K562 (cell line): ENCODE measurements around the gene CCP110. TPM values are rescaled to one million over a fixed set of nuclear protein-coding genes. Genes with fewer than 3 reads are reported as not detected.
A peak's percentile ranks its signal among the peaks of the same experiment; 100 is the strongest.

ENCODE experiments used
- EZH2 ChIP-seq: IDR thresholded peaks from 2 replicates; pipeline ENCODE4 v1.6.1; 2012; ENCODE audit warnings: low read depth, mild to moderate bottlenecking, inconsistent platforms, low read length, borderline replicate concordance
- HNRNPLL ChIP-seq: fragments of 200-400 bp; formaldehyde crosslinking; IDR thresholded peaks from 2 replicates; pipeline ENCODE4 v1.6.1; 2017; ENCODE audit warnings: low read length, low read depth, mild to moderate bottlenecking; ENCODE audit not compliant: poor library complexity, severe bottlenecking
- NR2F6 ChIP-seq: fragments of 450-650 bp; formaldehyde crosslinking; IDR thresholded peaks from 2 replicates; pipeline ENCODE4 v1.4.0; 2020; ENCODE audit warnings: mild to moderate bottlenecking
- OTX1 ChIP-seq: fragments of 450-650 bp; formaldehyde crosslinking; IDR thresholded peaks from 2 replicates; pipeline ENCODE4 v1.4.0; 2022; ENCODE audit warnings: mild to moderate bottlenecking
- PHF20 ChIP-seq: fragments of 450-650 bp; IDR thresholded peaks from 2 replicates; pipeline ENCODE4 v1.6.1; 2018; ENCODE audit not compliant: partially characterized antibody
- TBP ChIP-seq: optimal IDR thresholded peaks from 2 replicates; pipeline ENCODE3; 2011; ENCODE audit warnings: low read depth, low read length, improper control_type of control experiment
- ZNF740 ChIP-seq, 3 experiments: fragments of 200-800 bp in 1 of 3; sonication (Bioruptor generic) in 1 of 3; sonication (generic) in 1 of 3; formaldehyde crosslinking in 1 of 3; IDR thresholded peaks; 2 replicates each; pipeline versions ENCODE4 v1.6.1 to v1.8.0; 2016 to 2022; ENCODE audit warnings: mild to moderate bottlenecking in 2 of 3, missing compliant biosample characterization in 2 of 3, missing genetic modification characterization in 2 of 3, missing genetic modification reagents in 1 of 3
- polyA plus RNA-seq, 8 experiments: library from polyadenylated mRNA; depleted of rRNA in 4 of 8; stranded (reverse) in 5 of 8; unstranded in 3 of 8; fragments of >200 nt; fragmentation: Nextera tagmentation in 2 of 8; fragmentation: Illumina TruSeq in 1 of 8; extraction: Ambion mirVana in 2 of 8; extraction: Trizol in 1 of 8; gene quantifications; 2 replicates each; pipeline versions ENCODE4 v1.2.1 to v1.2.3, GENCODE V29; 2011 to 2014; ENCODE audit warnings: inconsistent platforms in 1 of 8, missing spikeins in 1 of 8
- total RNA-seq, 7 experiments: library from RNA; depleted of rRNA in 6 of 7; stranded (reverse); fragments of >200 nt in 6 of 7; fragmentation: Illumina TruSeq in 2 of 7; extraction: Trizol in 2 of 7; gene quantifications; 2 replicates each; pipeline versions ENCODE4 v1.2.1 to v1.2.3, GENCODE V29; 2011 to 2021; ENCODE audit warnings: low replicate concordance in 1 of 7
- TF ChIP-seq, protein P1 (sequence below): fragments of 450-650 bp; formaldehyde crosslinking; IDR thresholded peaks from 2 replicates; pipeline ENCODE4 v1.4.0; 2020; ENCODE audit warnings: mild to moderate bottlenecking, mixed read lengths
- TF ChIP-seq, protein P2 (sequence below), 2 experiments: fragments of 450-650 bp; formaldehyde crosslinking in 1 of 2; IDR thresholded peaks; 2 replicates each; pipeline versions ENCODE4 v1.4.0 to v1.6.1; 2014 to 2020; ENCODE audit warnings: mild to moderate bottlenecking in 2 of 2, borderline replicate concordance in 1 of 2, low read depth in 1 of 2
- TF ChIP-seq, protein P3 (sequence below): fragments of 200-800 bp; sonication (Bioruptor generic); IDR thresholded peaks from 2 replicates; pipeline ENCODE4 v1.6.1; 2017; ENCODE audit warnings: missing genetic modification characterization, missing compliant biosample characterization
- TF ChIP-seq, protein P4 (sequence below), 2 experiments: fragments of 450-650 bp; conservative IDR thresholded peaks; 2 replicates each; pipeline ENCODE4 v1.6.1; 2017; ENCODE audit warnings: mild to moderate bottlenecking in 2 of 2, moderate library complexity in 2 of 2

The CCP110 gene
- total and polyA plus RNA-seq, 9 of the 15 experiments (the other 6 are each of a cell fraction or from before 2014, with no cell fraction given): 3.5 to 16.1 (median 12.1) TPM

- peak; percentile 77 for TF ChIP-seq TBP
- TF ChIP-seq PHF20: peak; percentile 79
- TF ChIP-seq NR2F6 (CRISPR knock-in tag): no peak
- peak; percentile 84 for TF ChIP-seq HNRNPLL
- no peak for TF ChIP-seq ZNF740 (CRISPR knock-in tag; IDR thresholded peaks at IDR 0.05)
- TF ChIP-seq ZNF740 (tag; IDR thresholded peaks at IDR 0.05): no peak
- TF ChIP-seq, protein P1, sequence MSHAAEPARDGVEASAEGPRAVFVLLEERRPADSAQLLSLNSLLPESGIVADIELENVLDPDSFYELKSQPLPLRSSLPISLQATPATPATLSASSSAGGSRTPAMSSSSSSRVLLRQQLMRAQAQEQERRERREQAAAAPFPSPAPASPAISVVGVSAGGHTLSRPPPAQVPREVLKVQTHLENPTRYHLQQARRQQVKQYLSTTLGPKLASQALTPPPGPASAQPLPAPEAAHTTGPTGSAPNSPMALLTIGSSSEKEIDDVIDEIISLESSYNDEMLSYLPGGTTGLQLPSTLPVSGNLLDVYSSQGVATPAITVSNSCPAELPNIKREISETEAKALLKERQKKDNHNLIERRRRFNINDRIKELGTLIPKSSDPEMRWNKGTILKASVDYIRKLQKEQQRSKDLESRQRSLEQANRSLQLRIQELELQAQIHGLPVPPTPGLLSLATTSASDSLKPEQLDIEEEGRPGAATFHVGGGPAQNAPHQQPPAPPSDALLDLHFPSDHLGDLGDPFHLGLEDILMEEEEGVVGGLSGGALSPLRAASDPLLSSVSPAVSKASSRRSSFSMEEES (CRISPR knock-in tag): peak; percentile 97
- TF ChIP-seq, protein P2, sequence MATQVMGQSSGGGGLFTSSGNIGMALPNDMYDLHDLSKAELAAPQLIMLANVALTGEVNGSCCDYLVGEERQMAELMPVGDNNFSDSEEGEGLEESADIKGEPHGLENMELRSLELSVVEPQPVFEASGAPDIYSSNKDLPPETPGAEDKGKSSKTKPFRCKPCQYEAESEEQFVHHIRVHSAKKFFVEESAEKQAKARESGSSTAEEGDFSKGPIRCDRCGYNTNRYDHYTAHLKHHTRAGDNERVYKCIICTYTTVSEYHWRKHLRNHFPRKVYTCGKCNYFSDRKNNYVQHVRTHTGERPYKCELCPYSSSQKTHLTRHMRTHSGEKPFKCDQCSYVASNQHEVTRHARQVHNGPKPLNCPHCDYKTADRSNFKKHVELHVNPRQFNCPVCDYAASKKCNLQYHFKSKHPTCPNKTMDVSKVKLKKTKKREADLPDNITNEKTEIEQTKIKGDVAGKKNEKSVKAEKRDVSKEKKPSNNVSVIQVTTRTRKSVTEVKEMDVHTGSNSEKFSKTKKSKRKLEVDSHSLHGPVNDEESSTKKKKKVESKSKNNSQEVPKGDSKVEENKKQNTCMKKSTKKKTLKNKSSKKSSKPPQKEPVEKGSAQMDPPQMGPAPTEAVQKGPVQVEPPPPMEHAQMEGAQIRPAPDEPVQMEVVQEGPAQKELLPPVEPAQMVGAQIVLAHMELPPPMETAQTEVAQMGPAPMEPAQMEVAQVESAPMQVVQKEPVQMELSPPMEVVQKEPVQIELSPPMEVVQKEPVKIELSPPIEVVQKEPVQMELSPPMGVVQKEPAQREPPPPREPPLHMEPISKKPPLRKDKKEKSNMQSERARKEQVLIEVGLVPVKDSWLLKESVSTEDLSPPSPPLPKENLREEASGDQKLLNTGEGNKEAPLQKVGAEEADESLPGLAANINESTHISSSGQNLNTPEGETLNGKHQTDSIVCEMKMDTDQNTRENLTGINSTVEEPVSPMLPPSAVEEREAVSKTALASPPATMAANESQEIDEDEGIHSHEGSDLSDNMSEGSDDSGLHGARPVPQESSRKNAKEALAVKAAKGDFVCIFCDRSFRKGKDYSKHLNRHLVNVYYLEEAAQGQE (IDR thresholded peaks at IDR 0.05; ENCODE audit: borderline replicate concordance): peak; percentile 31; the same call in 1 of the 2 replicates
- TF ChIP-seq, protein P2 (CRISPR knock-in tag; IDR thresholded peaks at IDR 0.05; ENCODE audit: low read depth): no peak
- no peak for TF ChIP-seq EZH2
- TF ChIP-seq, protein P3, sequence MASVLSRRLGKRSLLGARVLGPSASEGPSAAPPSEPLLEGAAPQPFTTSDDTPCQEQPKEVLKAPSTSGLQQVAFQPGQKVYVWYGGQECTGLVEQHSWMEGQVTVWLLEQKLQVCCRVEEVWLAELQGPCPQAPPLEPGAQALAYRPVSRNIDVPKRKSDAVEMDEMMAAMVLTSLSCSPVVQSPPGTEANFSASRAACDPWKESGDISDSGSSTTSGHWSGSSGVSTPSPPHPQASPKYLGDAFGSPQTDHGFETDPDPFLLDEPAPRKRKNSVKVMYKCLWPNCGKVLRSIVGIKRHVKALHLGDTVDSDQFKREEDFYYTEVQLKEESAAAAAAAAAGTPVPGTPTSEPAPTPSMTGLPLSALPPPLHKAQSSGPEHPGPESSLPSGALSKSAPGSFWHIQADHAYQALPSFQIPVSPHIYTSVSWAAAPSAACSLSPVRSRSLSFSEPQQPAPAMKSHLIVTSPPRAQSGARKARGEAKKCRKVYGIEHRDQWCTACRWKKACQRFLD: peak; percentile 87
- TF ChIP-seq, protein P4, sequence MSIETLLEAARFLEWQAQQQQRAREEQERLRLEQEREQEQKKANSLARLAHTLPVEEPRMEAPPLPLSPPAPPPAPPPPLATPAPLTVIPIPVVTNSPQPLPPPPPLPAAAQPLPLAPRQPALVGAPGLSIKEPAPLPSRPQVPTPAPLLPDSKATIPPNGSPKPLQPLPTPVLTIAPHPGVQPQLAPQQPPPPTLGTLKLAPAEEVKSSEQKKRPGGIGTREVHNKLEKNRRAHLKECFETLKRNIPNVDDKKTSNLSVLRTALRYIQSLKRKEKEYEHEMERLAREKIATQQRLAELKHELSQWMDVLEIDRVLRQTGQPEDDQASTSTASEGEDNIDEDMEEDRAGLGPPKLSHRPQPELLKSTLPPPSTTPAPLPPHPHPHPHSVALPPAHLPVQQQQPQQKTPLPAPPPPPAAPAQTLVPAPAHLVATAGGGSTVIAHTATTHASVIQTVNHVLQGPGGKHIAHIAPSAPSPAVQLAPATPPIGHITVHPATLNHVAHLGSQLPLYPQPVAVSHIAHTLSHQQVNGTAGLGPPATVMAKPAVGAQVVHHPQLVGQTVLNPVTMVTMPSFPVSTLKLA (conservative IDR thresholded peaks at IDR 0.05): peak; percentile 73 to 81
- TF ChIP-seq OTX1 (CRISPR knock-in tag): peak; percentile 56; the same call in 1 of the 2 replicates
Measured at GRCh38 chr16:19555186-19555937, 31.6 kb downstream of the CCP110 start, which contains the start of gene VPS35L (continued).
